Right lobe of liver (tissue), 6 donors: Measurements from ENCODE around the gene COQ6. TPM values are rescaled to one million over a fixed set of nuclear protein-coding genes. Genes with fewer than 3 reads are reported as not detected.
A peak's percentile ranks its signal among the peaks of the same experiment; 100 is the strongest.

Source experiments
- ATAC-seq, 4 donors: fragments of 200-7000 bp; cut with Tn5 transposase; one replicate each; pipeline ENCODE4 v1.9.1; 2020; ENCODE audit warnings: mild to moderate bottlenecking in 4 of 4, moderate library complexity in 4 of 4
- DNase-seq, 3 donors: peaks; one replicate each; pipeline ENCODE4 v3.0.0-alpha.2; 2020
- H3K27ac ChIP-seq, 3 donors: fragments of 200-600 bp; one replicate each; pipeline ENCODE4 v1.8.0; 2022
- H3K27me3 ChIP-seq, 2 donors: fragments of 200-600 bp; one replicate each; pipeline ENCODE4 v1.8.0; 2022
- H3K36me3 ChIP-seq, 4 donors: fragments of 200-600 bp; sonication (generic) in 1 of 4; one replicate each; pipeline versions ENCODE4 v1.5.1 to v1.8.0; 2017 to 2022; ENCODE audit warnings: control low read depth in 1 of 4
- H3K4me1 ChIP-seq, 4 donors: fragments of 200-600 bp; sonication (generic) in 1 of 4; one replicate each; pipeline versions ENCODE4 v1.5.1 to v1.8.0; 2017 to 2022; ENCODE audit warnings: control low read depth in 1 of 4
- H3K4me3 ChIP-seq, 3 donors: fragments of 200-600 bp; one replicate each; pipeline ENCODE4 v1.8.0; 2022
- H3K9me3 ChIP-seq, 4 donors: fragments of 200-600 bp; sonication (generic) in 1 of 4; one replicate each; pipeline versions ENCODE4 v1.5.1 to v1.8.0; 2017 to 2022; ENCODE audit warnings: control low read depth in 1 of 4
- CTCF ChIP-seq, 4 donors: fragments of 200-600 bp in 3 of 4; fragments of 450-650 bp in 1 of 4; IDR thresholded peaks; one replicate each; pipeline versions ENCODE4 v1.5.1 to v1.8.0; 2016 to 2022; ENCODE audit warnings: antibody characterized with exemption in 4 of 4, mild to moderate bottlenecking in 2 of 4
- POLR2A ChIP-seq: fragments of 450-650 bp; IDR thresholded peaks from one replicate; pipeline ENCODE4 v1.6.1; 2017; ENCODE audit warnings: antibody characterized with exemption, mild to moderate bottlenecking
- WGBS: methylation state at CpG from one replicate; pipeline ENCODE4 v1.1.6; 2018; ENCODE audit warnings: low coverage, low lambda C conversion rate; ENCODE audit not compliant: insufficient coverage; ENCODE audit errors: missing lambda C conversion rate; 5-methylcytosine and 5-hydroxymethylcytosine counted together
- intact Hi-C, 2 donors: fragments of 100-400 bp; cut with DNase I; formaldehyde crosslinking; loops; one replicate each; pipeline versions ENCODE4 v1.11.2 to v1.14.1; 2022
- total RNA-seq, 6 experiments: library from RNA; depleted of rRNA in 2 of 6; stranded (reverse); fragments of >200 nt in 2 of 6; fragmentation: NEBNext Ultra II Directional in 3 of 6; extraction: Animal tissue kit (Norgen Biotek cat#: 25700) in 3 of 6; gene quantifications; one replicate each; pipeline versions ENCODE4 v1.1.0 to v1.2.4, GENCODE V29; 2016 to 2023
- donor health status: DM: no; HTN: yes; CAD: no.
- donor health status: DM: no; HTN: no; CAD: no.
- donor health status: DM: no; HTN: no; CAD: no.
- donor health status: DM: no; HTN: yes; CAD: no.
- donor health status: DM: no; HTN: yes; CAD: no.

The COQ6 gene
- total RNA-seq, 6 experiments from 2014 or later = 11.6 to 60.9 (median 16.8) TPM

- intact Hi-C loops = no loop called here
- ATAC-seq (peak; percentile 37 to 70 (median 64)), DNase-seq (peak in 2 of 3 donors; percentile 70 to 79)
- H3K9me3 ChIP-seq = no peaks in the 10 kb centered on the region
- peaks cover 0 to 62% (median 26%) of the 10 kb centered on the region in 4 donors for H3K4me1 ChIP-seq
- H3K27ac ChIP-seq = peak overlapping the region; percentile 24 to 95 (median 93)
- TF ChIP-seq CTCF (IDR thresholded peaks at IDR 0.05) (no peak), POLR2A (peak; percentile 30)
- WGBS = 32% methylated on average over 8 of the region's 8 CpGs
- peaks cover 0 to 4% (median 0%) of the 10 kb centered on the region in 4 donors for H3K36me3 ChIP-seq
- no peaks in the 10 kb centered on the region for H3K27me3 ChIP-seq
- H3K4me3 ChIP-seq = peak overlapping the region; percentile 28 to 71 (median 59)
Measured at GRCh38 chr14:73995977-73996378, 45.9 kb downstream of the COQ6 start.

GRCh38 chr14:73996731-73997107 is 46.6 kb downstream of the COQ6 start:
- 18% methylated on average over 2 of the region's 2 CpGs for WGBS
- peaks cover 0 to 55% (median 26%) of the 10 kb centered on the region in 4 donors for H3K4me1 ChIP-seq
- no peaks in the 10 kb centered on the region for H3K27me3 ChIP-seq
- H3K36me3 ChIP-seq = no peaks in the 10 kb centered on the region
- intact Hi-C loops = no loop called here
- H3K9me3 ChIP-seq = no peaks in the 10 kb centered on the region
- no peak for TF ChIP-seq CTCF (IDR thresholded peaks at IDR 0.05)
- no peak for TF ChIP-seq POLR2A
- peak overlapping the region in 2 of 3 donors; percentile 59 to 71 for H3K4me3 ChIP-seq
- ATAC-seq (peak; percentile 55 to 61 (median 57)), DNase-seq (peak in 1 of 3 donors; percentile 60)
- peak overlapping the region; percentile 24 to 95 (median 93) for H3K27ac ChIP-seq

GRCh38 chr14:73997108-73997943 is 47.2 kb downstream of the COQ6 start:
- peak overlapping the region in 2 of 3 donors; percentile 59 to 71 for H3K4me3 ChIP-seq
- H3K4me1 ChIP-seq = peaks cover 0 to 49% (median 23%) of the 10 kb centered on the region in 4 donors
- intact Hi-C loops = no loop called here
- H3K27me3 ChIP-seq = no peaks in the 10 kb centered on the region
- WGBS = 43% methylated on average over 1 of the region's 1 CpG
- no peak for DNase-seq
- ATAC-seq = peak; percentile 59 to 75 (median 65)
- H3K9me3 ChIP-seq = no peaks in the 10 kb centered on the region
- peak overlapping the region; percentile 24 to 95 (median 93) for H3K27ac ChIP-seq
- TF ChIP-seq CTCF (IDR thresholded peaks at IDR 0.05) (no peak), POLR2A (peak; percentile 22)
- no peaks in the 10 kb centered on the region for H3K36me3 ChIP-seq

GRCh38 chr14:73997944-73998447 is 47.9 kb downstream of the COQ6 start:
- intact Hi-C loops = no loop called here
- Histone ChIP-seq H3K9me3 (no peaks in the 10 kb centered on the region), H3K27ac (peak overlapping the region in 2 of 3 donors; percentile 93 to 95), H3K36me3 (no peaks in the 10 kb centered on the region), H3K4me3 (peak overlapping the region in 1 of 3 donors; percentile 2), H3K4me1 (peaks cover 0 to 42% (median 19%) of the 10 kb centered on the region in 4 donors), H3K27me3 (no peaks in the 10 kb centered on the region)
- 51% methylated on average over 7 of the region's 7 CpGs for WGBS
- TF ChIP-seq CTCF (IDR thresholded peaks at IDR 0.05) = no peak
- TF ChIP-seq POLR2A = no peak
- DNase-seq (no peak), ATAC-seq (no peak)
